Epithelial cell of esophagus (primary cell): ENCODE results near the gene ZC3H12A.

Experiments
- DNase-seq: peaks from one replicate; pipeline ENCODE4 v3.0.0; 2010; ENCODE audit warnings: low read depth
- H3K4me3 ChIP-seq: 2 replicates; pipeline ENCODE4 v1.5.1; 2011; ENCODE audit warnings: mild to moderate bottlenecking, low read length, control low read depth
- CTCF ChIP-seq: IDR thresholded peaks from 2 replicates; pipeline ENCODE4 v1.5.1; 2011; ENCODE audit warnings: low read depth, mild to moderate bottlenecking, low read length, control low read depth, inconsistent platforms; ENCODE audit not compliant: insufficient read depth; ENCODE audit errors: missing control alignments

ZC3H12A gene

DNA sequence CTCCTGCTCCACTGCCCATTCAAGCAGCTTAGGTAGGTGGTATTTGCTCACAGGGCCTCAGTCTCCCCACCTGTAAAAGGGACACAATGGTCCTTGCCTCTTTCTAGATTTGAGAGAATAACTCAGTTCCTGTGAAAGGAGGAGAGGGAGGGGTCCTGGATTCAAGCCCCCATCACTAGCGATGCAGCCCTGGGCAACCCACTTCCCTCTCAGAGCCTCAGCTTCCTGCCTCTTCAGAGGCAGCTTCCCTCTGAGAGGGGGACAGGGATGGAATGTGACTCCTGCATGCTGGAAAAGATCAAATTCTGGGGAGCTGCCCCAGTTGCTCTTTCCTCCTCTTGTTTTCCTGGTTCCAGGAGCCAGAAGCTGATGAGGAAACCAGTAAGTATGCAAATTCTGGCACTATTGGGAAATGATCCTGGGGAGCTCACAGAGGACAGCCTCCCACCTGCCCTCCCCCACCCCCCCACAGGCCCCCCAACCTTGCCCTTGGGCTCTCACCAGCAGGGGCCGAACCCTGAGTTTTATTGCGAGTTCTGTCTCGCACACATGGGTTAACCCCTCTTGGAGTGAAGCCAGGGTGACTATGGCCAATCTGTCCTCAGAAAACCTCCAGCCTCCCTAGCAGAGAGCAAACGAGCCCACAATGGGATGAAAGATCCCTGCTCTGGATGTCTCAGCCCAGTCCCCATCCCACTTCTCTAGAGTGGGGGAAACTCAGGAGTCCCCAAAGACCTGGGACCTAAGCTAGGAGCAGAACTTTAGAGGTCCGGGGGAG is 11.7 kb downstream of the ZC3H12A start:
- DNase-seq, result peak; percentile 61
- H3K4me3 ChIP-seq, result no peak overlapping the region
- no peak for TF ChIP-seq CTCF

DNA sequence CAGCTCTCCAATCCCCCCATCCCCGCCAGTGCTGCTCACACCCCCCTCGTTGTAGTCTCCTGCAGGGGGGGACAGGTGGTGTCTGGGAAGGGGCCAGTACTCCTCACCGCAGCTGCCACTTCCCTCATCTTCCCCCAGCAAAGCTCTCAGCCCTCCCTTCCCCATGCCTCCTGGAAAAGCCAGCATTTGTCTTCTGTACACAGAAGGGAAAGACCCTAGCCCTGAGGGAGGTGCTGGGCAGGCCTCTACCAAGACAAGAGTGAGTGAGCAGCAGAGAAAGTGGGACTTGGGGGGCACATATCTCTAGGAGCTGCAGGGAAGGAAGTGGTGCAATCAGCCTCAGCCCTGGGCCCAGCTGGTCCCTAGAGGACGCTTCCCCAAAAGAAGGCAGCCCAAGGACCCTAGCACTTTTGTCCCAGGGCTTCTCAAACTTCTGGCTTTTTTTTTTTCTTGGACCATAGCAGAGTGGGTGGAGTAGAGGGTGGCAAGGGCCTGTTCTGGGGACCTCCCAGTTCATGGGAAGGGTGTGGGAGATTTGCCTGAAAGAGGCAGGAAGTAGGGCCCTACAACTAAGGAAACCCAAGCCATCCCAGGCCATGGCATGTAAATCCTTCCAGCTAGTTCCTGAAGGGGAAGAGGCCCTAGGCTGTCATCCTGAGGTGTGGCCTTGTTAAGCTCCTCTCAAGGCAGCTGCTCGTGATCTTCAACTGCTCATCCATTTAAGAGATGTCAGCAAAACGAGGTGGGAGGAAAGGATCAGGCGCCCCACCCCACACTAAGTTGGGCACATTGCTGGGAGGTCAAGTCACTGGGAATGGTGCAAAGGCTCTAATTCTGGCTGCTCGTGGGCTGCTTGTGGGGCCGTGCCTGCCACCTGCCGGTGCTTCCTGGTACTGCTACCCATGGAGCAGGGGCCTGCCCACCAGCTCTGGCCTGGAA is 12.6 kb downstream of the ZC3H12A start:
- H3K4me3 ChIP-seq, result no peak overlapping the region
- TF ChIP-seq CTCF, result peak; percentile 99
- DNase-seq, result peak; percentile 93

DNA sequence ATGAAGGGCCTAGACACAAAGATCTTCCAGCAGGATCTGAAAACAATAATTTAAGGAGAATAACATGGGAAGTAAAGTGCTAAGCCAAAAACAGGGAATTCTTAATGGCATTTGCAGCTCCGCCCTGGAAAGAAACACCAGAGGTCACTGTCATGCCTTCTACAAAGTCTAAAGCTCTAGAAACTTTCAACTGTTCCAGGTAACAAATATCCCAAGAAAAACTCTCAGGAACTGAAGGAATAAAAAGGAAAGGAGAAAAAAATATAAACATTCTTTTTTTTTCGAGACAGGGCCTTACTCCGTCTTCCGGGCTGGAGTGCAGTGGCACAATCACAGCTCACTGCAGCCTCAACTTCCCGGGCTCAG is 13.2 kb downstream of the ZC3H12A start:
- no peak for DNase-seq
- no peak for TF ChIP-seq CTCF
- H3K4me3 ChIP-seq, result no peak overlapping the region

DNA sequence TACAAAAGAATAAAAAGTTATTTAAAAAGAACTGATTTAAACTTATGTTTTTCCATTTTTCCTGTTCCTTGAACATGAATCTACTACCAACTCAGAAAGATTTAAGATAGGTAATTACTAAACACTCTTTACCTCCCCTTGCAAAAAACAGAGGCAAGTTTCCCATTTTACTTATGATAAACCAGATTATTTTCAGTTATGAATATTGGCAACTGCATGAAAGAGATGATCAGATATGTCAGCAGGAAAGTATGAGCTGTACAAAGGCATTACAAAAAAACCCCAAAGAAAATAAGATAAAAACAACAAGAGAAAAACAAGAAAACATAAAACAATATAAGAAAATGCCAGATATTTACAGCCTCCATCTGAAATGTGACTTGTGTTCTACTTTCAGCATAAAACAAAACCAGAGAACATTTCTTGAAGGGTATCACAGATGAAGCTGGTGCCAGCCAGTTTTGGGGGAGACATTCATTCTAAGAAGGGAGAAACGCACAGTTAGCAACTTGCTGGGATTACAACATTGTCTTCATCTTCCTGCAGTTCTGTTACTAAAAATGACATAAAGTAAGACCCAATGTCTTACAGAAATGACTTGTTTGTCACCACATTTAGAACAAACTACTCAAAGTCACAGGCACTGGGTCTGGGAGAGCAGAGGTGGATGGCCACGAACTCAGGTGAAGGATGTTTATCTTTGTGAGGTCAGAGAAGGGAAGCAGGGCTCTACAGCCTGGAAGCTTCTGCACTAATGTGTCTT is 19.1 kb downstream of the ZC3H12A start:
- no peak for DNase-seq
- no peak for TF ChIP-seq CTCF
- no peak overlapping the region for H3K4me3 ChIP-seq

DNA sequence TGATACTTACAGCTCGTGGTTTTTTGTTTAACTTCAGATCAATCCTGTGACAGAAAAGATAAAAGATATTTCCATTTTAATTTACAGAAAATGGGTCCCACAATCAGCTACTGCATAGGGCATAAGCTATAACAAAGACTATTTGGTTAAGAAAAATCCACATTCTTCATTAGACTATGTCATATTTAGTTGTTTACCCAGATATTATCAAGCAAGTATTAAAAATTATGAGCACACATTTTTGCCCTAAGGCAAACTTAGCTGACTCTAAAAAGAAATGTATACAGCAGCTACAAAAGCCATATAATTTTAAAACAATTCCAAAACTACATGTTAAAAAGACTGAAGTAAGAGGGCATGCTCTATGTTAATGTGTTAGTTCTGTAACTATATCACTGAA is 21.5 kb downstream of the ZC3H12A start:
- DNase-seq, result no peak
- TF ChIP-seq CTCF, result no peak
- no peak overlapping the region for H3K4me3 ChIP-seq

DNA sequence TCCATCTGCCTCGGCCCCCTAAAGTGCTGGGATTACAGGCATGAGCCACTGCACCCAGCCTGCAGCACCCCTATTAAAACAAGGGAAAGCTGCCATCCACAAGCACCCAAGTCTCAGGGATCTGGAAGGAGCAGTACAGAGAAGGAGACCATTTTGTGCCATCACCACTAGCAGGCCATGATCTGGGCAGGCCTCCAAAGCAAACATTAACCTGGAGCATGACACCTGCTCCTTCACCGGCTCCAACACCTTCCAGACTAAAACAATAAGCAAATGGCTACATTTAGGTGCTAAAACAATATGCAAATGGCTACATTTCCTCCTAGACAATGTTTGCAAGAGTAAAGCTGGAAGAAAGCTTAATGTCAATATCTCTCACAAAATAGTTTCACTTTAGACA is 23.5 kb downstream of the ZC3H12A start:
- H3K4me3 ChIP-seq, result no peak overlapping the region
- DNase-seq, result no peak
- no peak for TF ChIP-seq CTCF
